Gastroesophageal sphincter (tissue), 4 donors: ENCODE data around the gene CERS4. TPM values are rescaled to one million over a fixed set of nuclear protein-coding genes. Genes with fewer than 3 reads are reported as not detected.

Source experiments
- ATAC-seq: fragments of 150-250 bp; one replicate; pipeline ENCODE4 v1.9.1; 2016; ENCODE audit warnings: mild to moderate bottlenecking, moderate library complexity
- H3K27ac ChIP-seq, 4 donors: fragments of 200-600 bp; sonication (generic) in 3 of 4; 1 replicate in 3 of 4; 2 replicates in 1 of 4; pipeline ENCODE4 v1.5.1; 2016 to 2019
- H3K27me3 ChIP-seq: fragments of 200-600 bp; sonication (generic); one replicate; pipeline ENCODE4 v1.5.1; 2019
- H3K36me3 ChIP-seq, 2 donors: fragments of 200-600 bp; sonication (generic); one replicate each; pipeline ENCODE4 v1.5.1; 2019; ENCODE audit warnings: control low read depth in 1 of 2
- H3K4me1 ChIP-seq, 3 donors: fragments of 200-600 bp; sonication (generic); 1 replicate in 2 of 3; 2 replicates in 1 of 3; pipeline ENCODE4 v1.5.1; 2016 to 2019; ENCODE audit warnings: control low read depth in 2 of 3
- H3K4me3 ChIP-seq, 2 donors: fragments of 200-600 bp; sonication (generic); one replicate each; pipeline ENCODE4 v1.5.1; 2019; ENCODE audit warnings: mild to moderate bottlenecking in 1 of 2, moderate library complexity in 1 of 2
- H3K9me3 ChIP-seq, 3 donors: fragments of 200-600 bp; sonication (generic); one replicate each; pipeline ENCODE4 v1.5.1; 2017 to 2019; ENCODE audit warnings: control low read depth in 2 of 3
- EP300 ChIP-seq: sonication (generic); formaldehyde crosslinking; IDR thresholded peaks from one replicate; pipeline ENCODE4 v1.6.1; 2017; ENCODE audit warnings: antibody characterized with exemption, mild to moderate bottlenecking
- POLR2A ChIP-seq, 2 donors: fragments of 450-650 bp; IDR thresholded peaks; one replicate each; pipeline ENCODE4 v1.6.1; 2017; ENCODE audit warnings: antibody characterized with exemption in 2 of 2, mild to moderate bottlenecking in 2 of 2, moderate library complexity in 1 of 2
- POLR2AphosphoS5 ChIP-seq: sonication (generic); formaldehyde crosslinking; IDR thresholded peaks from one replicate; pipeline ENCODE4 v1.6.1; 2017; ENCODE audit warnings: antibody characterized with exemption
- WGBS, 2 donors: methylation state at CpG; one replicate each; pipeline ENCODE4 v1.1.5; 2018; ENCODE audit warnings: low coverage in 1 of 2; 5-methylcytosine and 5-hydroxymethylcytosine counted together
- total RNA-seq, 4 donors: library from RNA; depleted of rRNA; stranded (reverse); fragments of >200 nt; gene quantifications; one replicate each; pipeline ENCODE4 v1.1.0, GENCODE V29; 2016
- TF ChIP-seq, protein P1 (sequence below), 4 experiments: fragments of 200-600 bp in 2 of 4; fragments of 450-650 bp in 2 of 4; sonication (generic) in 1 of 4; IDR thresholded peaks; one replicate each; pipeline ENCODE4 v1.5.1; 2017 to 2019; ENCODE audit warnings: antibody characterized with exemption in 4 of 4, mild to moderate bottlenecking in 2 of 4, moderate library complexity in 2 of 4

Gene CERS4
- total RNA-seq, 4 donors from 2014 or later = 24.8 to 33.8 (median 31.9) TPM

DNA sequence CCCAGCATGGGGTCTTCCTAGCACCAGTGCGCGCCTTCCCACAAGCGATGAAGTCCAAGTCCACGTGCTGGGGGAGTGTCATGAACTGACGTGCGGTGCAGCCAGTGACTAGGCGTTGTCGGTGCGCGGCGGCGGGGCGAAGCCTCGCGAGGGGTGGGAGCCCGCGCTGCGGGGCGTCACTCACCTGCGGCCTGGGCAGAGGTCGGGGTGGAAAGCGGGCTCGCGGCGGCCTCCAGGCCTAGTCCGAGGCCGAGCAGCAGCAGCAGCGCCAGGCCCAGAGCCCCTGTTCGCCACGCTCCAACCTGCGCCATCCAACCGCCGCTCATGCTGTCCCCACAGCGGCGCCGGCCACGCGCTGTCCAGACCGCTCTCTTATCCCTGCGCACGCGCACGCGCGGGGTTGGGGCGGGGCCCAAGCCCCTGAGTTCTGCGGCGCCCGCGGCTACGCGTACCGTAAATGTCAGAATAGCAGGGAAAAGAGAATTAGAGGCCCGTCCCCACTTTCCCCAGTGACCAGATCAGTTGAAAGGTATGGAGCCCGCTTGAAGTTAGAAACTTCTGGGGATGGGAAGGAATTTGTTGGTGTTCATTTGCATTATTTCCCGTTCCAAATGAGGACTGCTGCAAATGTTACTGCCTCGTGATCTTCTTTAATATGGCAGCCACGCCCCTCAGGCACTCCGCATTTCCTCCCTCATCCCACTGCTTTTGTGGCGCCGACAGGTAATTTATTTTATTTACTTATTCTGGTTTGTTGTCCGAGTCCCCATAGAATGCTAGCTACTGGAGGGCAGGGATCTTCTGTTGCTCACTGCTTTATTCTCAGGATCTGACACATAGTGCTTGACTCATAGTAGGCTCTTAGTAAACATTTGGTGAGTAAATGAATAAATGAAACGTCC is 99.0 kb downstream of the CERS4 start, which contains the start of gene CD320:
TSS of gene CD320 (minus strand) at position 394 of the 902 bp plus-strand sequence. CDS start at position 326, 68 bp downstream.
- Histone ChIP-seq H3K27ac (peak within 1 kb of the TSS; percentile 30 to 85 (median 83)), H3K4me3 (peak within 1 kb of the TSS; percentile 56 to 72), H3K27me3 (no peaks in the 10 kb centered on the region), H3K36me3 (peaks cover 0 to 49% of the 10 kb centered on the region in 2 donors), H3K9me3 (no peaks in the 10 kb centered on the region), H3K4me1 (peaks cover 0 to 41% (median 10%) of the 10 kb centered on the region in 3 donors)
- peak; percentile 96 for ATAC-seq
- WGBS, 2 donors = 0 to 1% methylated on average over 1 to 8 of the region's 63 CpGs
- TF ChIP-seq EP300 (no peak), POLR2A (IDR thresholded peaks at IDR 0.05) (peak; percentile 55 to 61), POLR2AphosphoS5 (peak; percentile 69)
- TF ChIP-seq, protein P1, sequence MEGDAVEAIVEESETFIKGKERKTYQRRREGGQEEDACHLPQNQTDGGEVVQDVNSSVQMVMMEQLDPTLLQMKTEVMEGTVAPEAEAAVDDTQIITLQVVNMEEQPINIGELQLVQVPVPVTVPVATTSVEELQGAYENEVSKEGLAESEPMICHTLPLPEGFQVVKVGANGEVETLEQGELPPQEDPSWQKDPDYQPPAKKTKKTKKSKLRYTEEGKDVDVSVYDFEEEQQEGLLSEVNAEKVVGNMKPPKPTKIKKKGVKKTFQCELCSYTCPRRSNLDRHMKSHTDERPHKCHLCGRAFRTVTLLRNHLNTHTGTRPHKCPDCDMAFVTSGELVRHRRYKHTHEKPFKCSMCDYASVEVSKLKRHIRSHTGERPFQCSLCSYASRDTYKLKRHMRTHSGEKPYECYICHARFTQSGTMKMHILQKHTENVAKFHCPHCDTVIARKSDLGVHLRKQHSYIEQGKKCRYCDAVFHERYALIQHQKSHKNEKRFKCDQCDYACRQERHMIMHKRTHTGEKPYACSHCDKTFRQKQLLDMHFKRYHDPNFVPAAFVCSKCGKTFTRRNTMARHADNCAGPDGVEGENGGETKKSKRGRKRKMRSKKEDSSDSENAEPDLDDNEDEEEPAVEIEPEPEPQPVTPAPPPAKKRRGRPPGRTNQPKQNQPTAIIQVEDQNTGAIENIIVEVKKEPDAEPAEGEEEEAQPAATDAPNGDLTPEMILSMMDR (IDR thresholded peaks at IDR 0.05) = peak in 1 of 4 experiments; percentile 10

DNA sequence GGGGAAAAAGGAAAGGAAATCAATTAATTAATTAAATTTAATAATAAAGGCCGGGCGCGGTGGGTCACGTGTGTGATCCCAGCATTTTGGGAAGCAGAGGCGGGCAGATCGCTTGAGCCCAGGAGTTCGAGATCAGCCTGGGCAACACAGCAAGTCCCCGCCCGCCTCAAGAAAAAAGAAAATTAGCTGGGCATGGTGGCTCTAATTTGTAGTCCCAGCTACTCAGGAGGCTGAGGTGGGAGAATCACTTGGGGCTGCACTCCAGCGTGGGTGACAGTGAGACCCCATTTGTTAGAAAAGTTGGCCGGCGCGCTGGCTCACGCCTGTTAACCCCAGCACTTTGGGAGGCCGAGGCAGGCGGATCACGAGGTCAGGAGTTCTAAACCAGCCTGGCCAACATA is 99.7 kb downstream of the CERS4 start:
- no peaks in the 10 kb centered on the region for H3K9me3 ChIP-seq
- no peak for ATAC-seq
- H3K36me3 ChIP-seq = peaks cover 0 to 51% of the 10 kb centered on the region in 2 donors
- peak overlapping the region; percentile 56 to 72 for H3K4me3 ChIP-seq
- peaks cover 0 to 41% (median 10%) of the 10 kb centered on the region in 3 donors for H3K4me1 ChIP-seq
- H3K27ac ChIP-seq = peak overlapping the region in 2 of 4 donors; percentile 83 to 85
- H3K27me3 ChIP-seq = no peaks in the 10 kb centered on the region
- TF ChIP-seq POLR2AphosphoS5 = no peak
- no peak for TF ChIP-seq POLR2A (IDR thresholded peaks at IDR 0.05)
- no peak for TF ChIP-seq EP300
- TF ChIP-seq, protein P1 (IDR thresholded peaks at IDR 0.05) = no peak
- 10 to 66% methylated on average over 5 to 14 of the region's 17 CpGs for WGBS, 2 donors

DNA sequence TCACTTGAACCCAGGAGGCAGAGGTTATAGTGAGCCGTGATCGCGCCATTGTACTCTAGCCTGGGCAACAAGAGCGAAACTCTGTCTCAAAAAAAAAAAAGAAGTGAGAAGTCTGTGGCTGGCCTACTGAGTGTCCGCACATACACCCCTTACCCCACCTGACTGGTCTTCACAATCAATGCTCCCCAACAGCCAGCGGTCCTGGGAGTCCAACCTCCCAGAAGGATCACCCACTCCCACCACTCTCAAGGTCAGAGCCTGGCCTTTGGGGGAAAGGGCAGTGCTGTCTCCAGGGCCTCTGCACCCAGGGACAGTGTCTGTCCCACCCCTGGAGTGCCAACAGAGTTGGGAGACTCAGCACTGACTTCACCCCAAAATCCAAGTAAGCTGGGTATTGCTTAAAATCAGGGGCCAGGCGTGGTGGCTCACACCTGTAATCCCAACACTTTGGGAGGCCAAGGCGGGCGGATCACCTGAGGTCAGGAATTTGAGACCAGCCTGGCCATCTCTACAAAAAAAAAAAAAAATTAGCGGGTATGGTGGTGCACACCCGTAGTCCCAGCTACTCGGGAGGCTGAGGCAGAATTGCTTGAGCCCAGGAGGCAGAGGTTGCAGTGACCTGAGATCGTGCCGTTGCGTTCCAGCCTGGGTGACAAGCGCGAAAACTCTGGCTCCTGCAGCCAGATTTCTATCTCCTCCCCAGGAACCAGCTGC is 101.3 kb downstream of the CERS4 start:
- TF ChIP-seq EP300 = no peak
- no peak for TF ChIP-seq POLR2AphosphoS5
- TF ChIP-seq POLR2A (IDR thresholded peaks at IDR 0.05) = no peak
- TF ChIP-seq, protein P1 (IDR thresholded peaks at IDR 0.05) = no peak
- 93% methylated on average over 8 of the region's 17 CpGs; no CpG with 5 or more reads in 1 of the 2 donors for WGBS, 2 donors
- H3K27me3 ChIP-seq = no peaks in the 10 kb centered on the region
- H3K27ac ChIP-seq = peak overlapping the region in 2 of 4 donors; percentile 26 to 30
- peaks cover 0 to 65% of the 10 kb centered on the region in 2 donors for H3K36me3 ChIP-seq
- no peak for ATAC-seq
- peaks cover 0 to 41% (median 10%) of the 10 kb centered on the region in 3 donors for H3K4me1 ChIP-seq
- H3K9me3 ChIP-seq = no peaks in the 10 kb centered on the region
- no peak overlapping the region for H3K4me3 ChIP-seq

DNA sequence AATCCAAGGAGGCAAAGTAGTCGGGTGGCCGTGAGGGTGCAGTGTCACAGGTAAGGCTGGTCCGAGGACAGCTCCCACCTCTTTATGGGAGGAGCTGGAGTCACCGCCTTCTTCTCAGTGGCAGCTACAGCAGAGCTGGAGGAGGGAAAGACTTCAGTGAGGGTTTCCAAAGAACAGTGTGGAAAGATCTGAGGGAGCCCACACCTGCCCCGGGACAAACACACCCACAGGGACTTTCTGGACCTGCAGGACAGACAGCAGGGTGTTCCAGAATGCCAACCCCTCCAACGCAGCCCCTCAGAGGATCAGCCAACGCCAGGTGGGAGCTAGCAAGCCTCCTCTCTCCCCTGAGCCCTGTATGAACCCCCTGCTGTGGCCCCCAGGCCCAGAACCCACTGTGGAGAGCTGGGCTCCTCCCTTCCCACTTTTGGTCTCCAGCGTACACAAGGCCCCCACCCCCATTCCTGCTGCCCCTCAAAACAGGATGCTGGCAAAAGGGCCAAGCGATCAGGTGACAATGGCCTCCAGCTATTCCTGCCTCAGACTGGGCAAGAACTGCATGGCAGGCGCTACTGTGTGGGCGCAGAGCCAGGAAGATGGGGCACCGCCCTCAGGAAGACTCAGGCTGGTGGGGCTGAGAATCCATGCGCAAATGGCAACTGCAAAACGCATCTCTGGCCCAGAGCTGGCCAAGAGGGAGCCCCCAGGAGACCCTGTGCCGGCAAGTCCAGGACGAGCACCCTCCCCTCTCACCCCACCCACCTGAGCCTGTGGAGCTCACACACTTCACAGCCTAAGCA is 102.5 kb downstream of the CERS4 start:
- peaks cover 0 to 31% (median 10%) of the 10 kb centered on the region in 3 donors for H3K4me1 ChIP-seq
- peak overlapping the region in 2 of 4 donors; percentile 10 to 31 for H3K27ac ChIP-seq
- peaks cover 0 to 77% of the 10 kb centered on the region in 2 donors for H3K36me3 ChIP-seq
- no peaks in the 10 kb centered on the region for H3K9me3 ChIP-seq
- 61 to 68% methylated on average over 3 to 4 of the region's 16 CpGs for WGBS, 2 donors
- no peak overlapping the region for H3K4me3 ChIP-seq
- no peaks in the 10 kb centered on the region for H3K27me3 ChIP-seq
- ATAC-seq = no peak
- TF ChIP-seq, protein P1 (IDR thresholded peaks at IDR 0.05) = no peak
- TF ChIP-seq POLR2A (IDR thresholded peaks at IDR 0.05) = no peak
- TF ChIP-seq POLR2AphosphoS5 = no peak
- TF ChIP-seq EP300 = no peak

Other genes with a start within 250 kb of the CERS4 start
- 10 to 100 TPM; 30.8 to 62.5 (median 34.6) TPM for gene ELAVL1, start 203.7 kb upstream of the CERS4 start, total RNA-seq
- gene CCL25, start 156.6 kb upstream of the CERS4 start, total RNA-seq = not detected
- gene FBN3, start 59.8 kb upstream of the CERS4 start, total RNA-seq = under 1 TPM in 1 of 4 donors, not detected in 3; 0.02 TPM
- gene CD320, start 99.0 kb downstream of the CERS4 start, total RNA-seq = 10 to 100 TPM; 25.4 to 58.5 (median 40.8) TPM
- gene NDUFA7, start 112.0 kb downstream of the CERS4 start, total RNA-seq = 10 to 100 TPM; 14.5 to 48.3 (median 32.3) TPM
- gene RPS28, start 112.1 kb downstream of the CERS4 start, total RNA-seq = 100 to 1,000 TPM; 172 to 357 (median 250) TPM
- 10 to 100 TPM in 3 of 4 donors, 1 to 10 TPM in 1; 9.8 to 22.3 (median 19.2) TPM for gene KANK3, start 133.9 kb downstream of the CERS4 start, total RNA-seq
- 10 to 100 TPM in 3 of 4 donors, 1 to 10 TPM in 1; 4.4 to 48.2 (median 19.4) TPM for gene ANGPTL4, start 154.8 kb downstream of the CERS4 start, total RNA-seq
- gene RAB11B, start 181.0 kb downstream of the CERS4 start, total RNA-seq = 10 to 100 TPM; 28.6 to 71.8 (median 36.1) TPM
- gene MARCHF2, start 203.9 kb downstream of the CERS4 start, total RNA-seq = 100 to 1,000 TPM; 125 to 330 (median 237) TPM
- gene HNRNPM, start 235.6 kb downstream of the CERS4 start, total RNA-seq = 100 to 1,000 TPM in 2 of 4 donors, 10 to 100 TPM in 2; 75.1 to 120 (median 101) TPM